HFFc6 (cell line): ENCODE results near the gene IQGAP2. TPM values are rescaled to one million over a fixed set of nuclear protein-coding genes. Genes with fewer than 3 reads are reported as not detected.
A peak's percentile ranks its signal among the peaks of the same experiment; 100 is the strongest.

Experiments
- DNase-seq: peaks from one replicate; pipeline ENCODE4 v3.0.0-alpha.2; 2018
- H3K27ac Mint-ChIP-seq: 2 replicates; pipeline ENCODE4 v1.8.0; 2020; ENCODE audit warnings: mild to moderate bottlenecking, mixed read lengths
- H3K27me3 Mint-ChIP-seq: 2 replicates; pipeline ENCODE4 v1.8.0; 2021; ENCODE audit warnings: mild to moderate bottlenecking, moderate library complexity, mixed read lengths; ENCODE audit not compliant: insufficient read depth
- H3K36me3 Mint-ChIP-seq: 2 replicates; pipeline ENCODE4 v1.8.0; 2021; ENCODE audit warnings: low read depth, mixed read lengths
- H3K4me1 Mint-ChIP-seq: 2 replicates; pipeline ENCODE4 v1.8.0; 2020; ENCODE audit warnings: low read depth, mixed read lengths
- H3K4me3 Mint-ChIP-seq: 2 replicates; pipeline ENCODE4 v1.8.0; 2020; ENCODE audit warnings: mild to moderate bottlenecking, moderate library complexity, mixed read lengths
- H3K9me3 Mint-ChIP-seq: 2 replicates; pipeline ENCODE4 v1.8.0; 2020; ENCODE audit warnings: mild to moderate bottlenecking, mixed read lengths
- total RNA-seq, 6 experiments: library from RNA; stranded (reverse); fragmentation: NEBNext Ultra II Directional; extraction: Animal tissue kit (Norgen Biotek cat#: 25700); gene quantifications; 2 replicates in 1 of 6; 3 replicates in 5 of 6; pipeline ENCODE4 v1.2.3, GENCODE V29; 2021
- TF ChIP-seq, protein P1 (sequence below): fragments of 200-600 bp; sonication (generic); IDR thresholded peaks from 2 replicates; pipeline ENCODE4 v1.5.0; 2021; ENCODE audit warnings: antibody characterized with exemption, mild to moderate bottlenecking

IQGAP2 gene
- total RNA-seq, 6 experiments from 2014 or later, result 0.09 to 0.47 (median 0.21) TPM; not detected in 1

DNA sequence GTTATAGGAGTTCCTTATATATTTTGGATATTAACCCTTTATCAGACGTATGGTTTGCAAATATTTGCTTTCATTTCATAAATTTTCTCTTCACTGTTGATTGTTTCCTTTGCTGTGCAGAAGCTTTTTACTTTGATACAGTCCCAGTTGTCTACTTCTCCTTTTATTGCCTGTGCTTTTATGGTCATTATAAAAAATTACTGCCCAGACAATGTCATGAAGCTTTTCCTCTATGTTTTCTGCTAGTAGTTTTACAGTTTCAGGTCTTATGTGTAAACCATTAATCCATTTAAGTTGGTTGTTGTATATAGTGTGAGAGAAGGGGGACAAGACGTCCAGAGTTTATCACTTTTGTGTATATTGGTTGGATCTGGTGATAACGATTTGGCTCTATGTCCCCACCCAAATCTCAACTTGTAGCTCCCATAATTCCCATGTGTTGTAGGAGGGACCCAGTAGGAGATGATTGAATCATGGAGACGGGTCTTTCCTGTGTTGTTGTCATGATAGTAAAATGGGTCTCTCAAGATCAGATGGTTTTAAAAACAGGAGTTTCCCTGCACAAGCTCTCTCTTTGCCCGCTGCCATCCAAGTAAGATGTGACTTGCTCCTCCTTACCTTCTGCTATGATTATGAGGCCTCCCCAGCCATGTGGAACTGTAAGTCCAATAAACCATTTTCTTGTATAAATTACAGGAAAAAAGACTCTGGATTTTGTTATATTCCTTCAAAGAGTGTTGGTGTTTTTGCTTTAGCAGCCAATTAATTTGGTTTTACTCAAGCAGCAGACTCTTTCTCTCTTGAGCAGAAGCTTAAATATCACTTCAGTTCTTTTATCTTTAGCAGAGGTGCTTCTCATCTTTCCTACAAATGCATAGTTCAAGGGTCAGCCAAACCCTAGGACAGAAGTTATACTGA lies 326.5 kb downstream of the IQGAP2 start:
- H3K36me3 Mint-ChIP-seq, result peaks cover 60% of the 10 kb centered on the region
- TF ChIP-seq, protein P1, sequence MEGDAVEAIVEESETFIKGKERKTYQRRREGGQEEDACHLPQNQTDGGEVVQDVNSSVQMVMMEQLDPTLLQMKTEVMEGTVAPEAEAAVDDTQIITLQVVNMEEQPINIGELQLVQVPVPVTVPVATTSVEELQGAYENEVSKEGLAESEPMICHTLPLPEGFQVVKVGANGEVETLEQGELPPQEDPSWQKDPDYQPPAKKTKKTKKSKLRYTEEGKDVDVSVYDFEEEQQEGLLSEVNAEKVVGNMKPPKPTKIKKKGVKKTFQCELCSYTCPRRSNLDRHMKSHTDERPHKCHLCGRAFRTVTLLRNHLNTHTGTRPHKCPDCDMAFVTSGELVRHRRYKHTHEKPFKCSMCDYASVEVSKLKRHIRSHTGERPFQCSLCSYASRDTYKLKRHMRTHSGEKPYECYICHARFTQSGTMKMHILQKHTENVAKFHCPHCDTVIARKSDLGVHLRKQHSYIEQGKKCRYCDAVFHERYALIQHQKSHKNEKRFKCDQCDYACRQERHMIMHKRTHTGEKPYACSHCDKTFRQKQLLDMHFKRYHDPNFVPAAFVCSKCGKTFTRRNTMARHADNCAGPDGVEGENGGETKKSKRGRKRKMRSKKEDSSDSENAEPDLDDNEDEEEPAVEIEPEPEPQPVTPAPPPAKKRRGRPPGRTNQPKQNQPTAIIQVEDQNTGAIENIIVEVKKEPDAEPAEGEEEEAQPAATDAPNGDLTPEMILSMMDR, result no peak
- no peak for DNase-seq
- H3K27me3 Mint-ChIP-seq, result no peaks in the 10 kb centered on the region; the same call in 1 of the 2 replicates
- H3K4me1 Mint-ChIP-seq, result peaks cover 13% of the 10 kb centered on the region
- H3K9me3 Mint-ChIP-seq, result peaks cover 25% of the 10 kb centered on the region
- H3K27ac Mint-ChIP-seq, result no peak overlapping the region
- no peak overlapping the region for H3K4me3 Mint-ChIP-seq

GRCh38 chr5:76732405-76733048 lies 329.4 kb downstream of the IQGAP2 start:
- no peak for DNase-seq
- Mint-ChIP-seq H3K27ac (no peak overlapping the region), H3K27me3 (no peaks in the 10 kb centered on the region; the same call in 1 of the 2 replicates), H3K4me3 (no peak overlapping the region), H3K4me1 (peaks cover 7% of the 10 kb centered on the region), H3K9me3 (peaks cover 25% of the 10 kb centered on the region), H3K36me3 (peaks cover 59% of the 10 kb centered on the region)
- TF ChIP-seq, protein P1, result no peak

DNA sequence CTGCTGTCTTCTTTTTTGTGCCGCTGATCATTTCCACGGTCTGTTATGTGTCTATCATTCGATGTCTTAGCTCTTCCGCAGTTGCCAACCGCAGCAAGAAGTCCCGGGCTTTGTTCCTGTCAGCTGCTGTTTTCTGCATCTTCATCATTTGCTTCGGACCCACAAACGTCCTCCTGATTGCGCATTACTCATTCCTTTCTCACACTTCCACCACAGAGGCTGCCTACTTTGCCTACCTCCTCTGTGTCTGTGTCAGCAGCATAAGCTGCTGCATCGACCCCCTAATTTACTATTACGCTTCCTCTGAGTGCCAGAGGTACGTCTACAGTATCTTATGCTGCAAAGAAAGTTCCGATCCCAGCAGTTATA lies 329.9 kb downstream of the IQGAP2 start:
- Mint-ChIP-seq H3K36me3 (peaks cover 54% of the 10 kb centered on the region), H3K4me1 (peaks cover 11% of the 10 kb centered on the region), H3K4me3 (no peak overlapping the region), H3K27ac (no peak overlapping the region), H3K9me3 (peaks cover 24% of the 10 kb centered on the region), H3K27me3 (no peaks in the 10 kb centered on the region; the same call in 1 of the 2 replicates)
- TF ChIP-seq, protein P1, result no peak
- no peak for DNase-seq

DNA sequence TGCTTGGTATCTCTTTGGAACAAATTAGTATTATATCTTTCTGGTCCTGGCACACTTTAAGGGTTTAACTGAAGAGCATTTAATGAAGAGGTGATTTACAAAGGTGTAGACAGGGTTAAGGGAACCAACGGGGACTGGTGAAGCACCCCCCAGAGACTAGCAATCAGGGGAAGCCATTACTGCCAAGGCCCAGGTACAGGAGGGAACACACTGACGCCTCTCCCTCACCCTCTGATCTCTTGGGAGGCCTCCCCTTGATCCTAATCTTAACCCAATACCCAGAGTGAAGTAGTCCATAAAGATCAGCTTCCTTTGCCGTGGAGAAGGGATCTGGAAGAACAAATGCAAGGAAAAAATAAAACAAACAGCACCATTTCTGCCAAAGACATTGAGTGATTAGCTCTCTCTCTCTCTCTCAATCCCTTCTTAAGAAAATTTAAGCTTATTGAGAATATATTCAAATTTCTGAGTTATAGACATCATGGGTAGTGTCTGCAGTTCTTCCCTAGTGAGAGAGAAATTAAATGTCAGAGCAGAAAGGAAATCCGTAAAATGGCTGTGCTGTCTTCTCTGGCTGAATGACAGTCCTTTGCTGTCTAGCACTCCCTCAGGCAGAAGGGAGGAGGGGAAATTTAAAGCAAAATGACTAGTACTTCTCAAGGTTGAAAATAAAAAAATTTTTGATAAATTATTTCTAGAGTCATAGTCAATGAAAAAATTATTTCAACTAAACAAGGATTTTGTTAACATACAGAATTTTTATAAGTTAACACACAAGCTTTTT lies 332.9 kb downstream of the IQGAP2 start:
- no peaks in the 10 kb centered on the region; the same call in 1 of the 2 replicates for H3K27me3 Mint-ChIP-seq
- TF ChIP-seq, protein P1, result no peak
- no peak for DNase-seq
- H3K27ac Mint-ChIP-seq, result peak overlapping the region; percentile 31; the same call in 1 of the 2 replicates
- H3K4me1 Mint-ChIP-seq, result peaks cover 30% of the 10 kb centered on the region
- H3K36me3 Mint-ChIP-seq, result peaks cover 27% of the 10 kb centered on the region
- H3K4me3 Mint-ChIP-seq, result no peak overlapping the region
- H3K9me3 Mint-ChIP-seq, result no peaks in the 10 kb centered on the region
